ENCODE results near the gene SF3B2. TPM values are rescaled to one million over a fixed set of nuclear protein-coding genes. Genes with fewer than 3 reads are reported as not detected.

SF3B2 gene
- total RNA-seq, 2 donors from 2014 or later: 117 to 140 TPM

DNA sequence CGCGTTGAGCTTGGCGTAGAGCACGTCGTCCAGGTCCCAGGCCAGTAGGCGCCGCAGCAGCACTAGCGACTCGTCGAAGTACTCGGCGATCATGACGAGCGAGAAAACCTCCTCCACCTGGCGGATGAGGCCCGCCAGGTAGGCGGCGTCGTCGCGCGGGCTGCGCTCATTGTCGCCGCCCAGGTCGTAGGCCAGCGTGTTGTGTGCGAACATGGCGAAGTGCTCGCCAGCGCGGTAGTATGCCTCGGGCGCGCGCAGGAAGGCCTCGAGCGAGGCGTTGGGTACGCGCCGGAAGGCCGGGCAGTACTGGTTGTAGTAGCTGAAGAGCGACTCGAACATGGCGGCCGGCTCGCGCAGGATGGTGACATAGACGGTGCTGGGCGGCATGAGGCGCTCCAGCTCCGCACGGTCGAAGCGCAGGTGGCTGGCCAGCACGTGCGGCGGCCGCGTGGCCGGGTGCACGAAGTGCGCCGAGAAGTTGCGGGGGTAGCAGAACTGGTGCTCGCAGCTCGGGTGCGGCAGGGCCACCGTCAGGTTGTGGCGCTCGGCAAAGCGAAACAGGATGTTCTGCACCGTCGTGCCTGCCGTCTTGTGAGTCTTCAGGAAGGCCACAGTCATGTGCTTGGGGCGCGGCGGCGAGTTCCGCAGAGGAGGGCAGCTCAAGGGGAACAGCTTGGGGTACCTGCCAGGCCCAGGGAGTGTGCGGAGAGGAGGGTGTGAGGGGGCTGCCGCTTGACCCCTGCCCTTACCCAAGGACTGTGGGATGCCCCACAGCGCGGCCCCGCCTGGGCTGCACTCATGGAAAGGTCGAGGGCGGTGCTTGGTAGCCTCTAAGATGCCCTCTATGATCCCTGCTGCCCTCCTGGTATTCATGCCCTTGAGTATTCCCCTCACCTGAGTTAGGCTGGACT is 8.9 kb upstream of the SF3B2 start:
- intact Hi-C loops (cut with DNase I): no loop called here

DNA sequence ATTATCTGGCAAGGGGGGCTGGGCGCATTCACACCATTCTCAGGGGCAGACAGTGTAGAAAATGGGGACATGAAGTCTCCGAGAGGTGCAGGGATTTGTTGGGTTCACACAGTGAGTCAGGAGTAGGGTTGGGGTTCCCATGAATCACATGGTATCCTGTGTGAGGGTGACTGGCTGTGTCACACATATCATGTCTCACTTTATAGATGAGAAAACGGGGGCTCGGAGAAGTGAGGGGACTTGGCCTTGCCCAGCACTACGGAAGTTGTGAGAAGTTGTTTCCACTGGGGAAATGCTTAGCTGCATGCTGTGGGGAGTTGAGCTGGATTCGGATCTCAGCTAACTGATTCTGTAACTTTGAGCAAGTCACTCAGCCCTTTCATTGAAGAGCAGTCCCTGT is 7.4 kb upstream of the SF3B2 start:
- DNase-seq (ENCODE audit: low spot score): no peak
- intact Hi-C loops (cut with DNase I): no loop called here

More for the DNA sequence above, 8.9 kb upstream of the SF3B2 start:
- DNase-seq (ENCODE audit: low spot score): no peak

DNA sequence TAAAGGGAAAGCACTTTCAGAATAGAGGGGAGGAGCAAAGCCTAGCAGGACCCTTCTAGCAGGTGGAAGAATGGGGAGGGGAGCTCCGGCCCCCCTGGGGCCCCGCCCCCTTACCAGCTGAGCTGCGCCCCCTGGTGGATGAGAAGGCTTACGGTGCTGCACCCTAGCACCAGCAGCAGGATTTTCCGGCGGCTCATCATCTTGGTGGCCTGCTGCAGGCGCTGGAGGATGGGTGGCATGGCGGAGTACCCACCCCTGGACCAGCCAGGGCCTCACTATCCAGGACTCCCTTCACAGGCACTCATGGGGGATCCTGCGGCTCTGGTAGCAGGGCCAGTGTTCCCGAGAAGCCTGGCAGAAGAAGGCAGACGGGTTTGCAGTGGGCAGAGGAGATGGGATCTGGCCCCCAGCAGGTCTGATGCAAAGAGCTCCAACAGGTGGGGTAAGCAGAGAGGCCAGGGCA is 7.0 kb upstream of the SF3B2 start:
- intact Hi-C loops (cut with DNase I): no loop called here
- peak; percentile 92 for DNase-seq (ENCODE audit: low spot score)

DNA sequence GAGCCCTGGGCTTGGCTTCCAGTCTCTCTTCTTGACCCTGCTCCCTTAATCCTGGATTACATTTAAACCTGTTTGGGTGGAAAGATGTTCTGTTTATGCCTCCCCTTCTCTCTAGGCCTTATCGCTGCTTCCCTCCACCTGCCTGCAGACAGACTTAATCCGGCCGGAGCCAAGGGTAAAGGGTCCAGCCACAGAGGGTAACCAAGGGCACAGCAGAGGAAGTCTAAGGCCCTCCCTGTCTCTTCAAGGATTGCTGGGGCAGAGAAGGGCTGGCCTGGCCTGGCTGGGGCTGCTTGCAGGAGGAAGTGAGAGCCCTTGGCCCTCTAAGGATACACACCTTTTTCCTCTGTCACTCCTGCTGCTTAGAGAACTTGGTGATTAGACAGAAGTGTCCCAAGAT is 5.3 kb upstream of the SF3B2 start:
- DNase-seq (ENCODE audit: low spot score): no peak
- intact Hi-C loops (cut with DNase I): no loop called here

DNA sequence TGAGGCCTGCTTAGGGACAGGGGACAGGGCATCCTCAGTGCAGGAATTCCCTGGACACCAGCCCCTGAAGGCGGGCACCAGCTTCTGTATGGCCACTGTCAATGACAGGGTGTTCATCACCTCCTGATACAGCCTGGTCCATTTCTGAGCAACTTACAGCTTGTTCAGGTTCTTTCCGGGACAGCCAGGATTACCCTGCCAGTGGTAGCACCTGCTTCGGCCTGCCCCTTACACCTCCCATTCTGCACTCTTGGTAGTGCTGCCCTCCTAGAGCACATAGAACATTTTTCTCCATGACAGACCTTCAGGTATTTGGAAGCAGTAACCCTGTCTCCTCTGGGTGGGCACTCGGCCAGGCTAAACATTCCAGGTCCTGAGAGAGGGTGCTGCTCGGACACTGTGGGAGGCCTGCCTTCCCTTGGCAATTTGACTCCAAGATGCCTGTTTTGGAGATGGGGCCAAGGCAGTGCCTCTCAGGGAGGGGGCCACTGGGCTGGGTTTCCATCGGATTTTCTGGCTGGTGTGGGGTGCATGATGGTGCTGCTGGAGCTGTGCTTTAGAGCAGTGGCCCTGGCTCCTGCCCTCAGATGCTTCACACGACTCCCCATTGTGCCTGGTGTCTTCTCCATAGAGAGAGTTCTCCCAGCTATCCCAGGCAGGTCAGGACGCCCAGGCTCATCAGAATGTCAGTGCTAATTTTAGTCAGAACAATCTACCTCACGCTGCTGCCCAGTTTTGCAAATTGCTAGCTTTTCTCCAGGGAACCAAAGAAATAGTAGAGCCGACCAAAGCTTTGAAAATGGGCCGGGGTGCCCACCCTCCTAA is 4.4 kb upstream of the SF3B2 start:
- intact Hi-C loops (cut with DNase I): no loop called here
- DNase-seq (ENCODE audit: low spot score): no peak

DNA sequence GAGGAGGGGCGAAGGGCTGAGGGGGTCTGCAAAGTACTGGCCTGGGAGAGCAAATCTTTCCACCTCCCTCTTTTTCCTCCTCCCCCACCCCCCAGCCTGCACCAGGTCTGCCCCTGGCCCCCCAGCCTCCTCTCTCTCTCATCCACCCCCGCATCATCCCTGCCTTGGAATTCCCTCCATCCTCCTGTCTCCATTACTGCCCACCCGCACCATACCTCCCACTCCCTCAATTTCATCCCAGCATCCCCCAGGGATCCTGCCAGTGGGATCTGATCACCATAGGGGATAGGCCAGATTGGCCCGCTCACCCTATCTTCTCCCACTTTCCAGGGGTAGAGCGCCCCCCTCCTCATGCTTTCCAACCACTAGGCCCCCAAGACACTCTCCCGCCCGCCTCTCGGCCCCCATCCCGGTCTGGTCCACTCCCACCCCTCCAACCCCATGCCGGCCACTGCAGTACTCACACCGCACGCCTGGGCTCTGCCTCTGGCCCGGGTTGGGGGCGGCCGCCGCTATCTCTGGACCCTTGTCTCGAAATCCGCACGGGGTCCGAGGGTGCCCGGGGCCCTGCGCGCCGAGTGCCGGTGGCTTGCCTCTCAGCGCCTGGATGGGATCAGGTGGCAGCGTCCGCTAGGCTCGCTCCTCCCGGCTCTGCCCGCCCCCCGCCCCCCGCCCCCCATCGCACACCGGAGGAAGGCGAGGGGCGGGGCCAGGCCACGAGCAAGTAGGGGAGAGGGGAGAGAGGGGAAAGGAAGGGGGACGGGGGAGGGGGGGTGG is 3.4 kb upstream of the SF3B2 start, which contains the start of gene GAL3ST3:
GAL3ST3 (minus strand) TSS at position 615 of the 777 bp plus-strand sequence. CDS start 3,746 bp downstream, outside the sequence.
- no peak for DNase-seq (ENCODE audit: low spot score)
- intact Hi-C loops (cut with DNase I): no loop called here

DNA sequence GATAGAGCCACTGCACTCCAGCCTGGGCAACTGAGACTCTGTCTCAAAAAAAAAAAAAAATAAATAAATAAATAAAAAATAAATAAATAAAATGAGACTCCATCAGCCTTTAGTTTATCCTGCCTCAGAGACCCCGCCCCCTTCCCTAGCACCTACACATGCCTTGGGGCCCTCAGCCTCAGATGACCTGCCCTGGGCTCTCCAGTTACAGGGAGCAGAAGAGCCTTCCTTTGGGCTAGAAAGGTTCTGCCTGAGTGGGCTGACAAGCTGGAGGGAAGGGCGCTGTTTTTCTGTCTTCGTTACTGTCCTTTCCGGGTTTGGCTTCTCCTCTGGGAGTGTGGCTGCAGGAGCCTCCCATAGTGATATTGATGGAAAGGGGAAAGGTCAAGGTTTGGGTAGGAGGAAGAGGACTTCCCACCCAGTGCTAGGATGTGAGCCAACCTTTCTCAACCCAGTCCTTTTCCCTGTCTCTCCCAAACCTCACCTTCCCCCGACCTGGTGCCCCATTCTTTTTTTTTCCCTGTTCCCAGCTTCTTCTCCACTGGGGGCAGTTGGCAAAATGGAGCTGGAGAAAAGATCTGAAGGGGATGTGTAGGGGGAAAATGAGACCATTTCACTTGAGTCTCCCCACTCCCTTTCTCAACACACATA is 1.5 kb upstream of the SF3B2 start:
- intact Hi-C loops (cut with DNase I): no loop called here
- DNase-seq (ENCODE audit: low spot score): peak; percentile 44

DNA sequence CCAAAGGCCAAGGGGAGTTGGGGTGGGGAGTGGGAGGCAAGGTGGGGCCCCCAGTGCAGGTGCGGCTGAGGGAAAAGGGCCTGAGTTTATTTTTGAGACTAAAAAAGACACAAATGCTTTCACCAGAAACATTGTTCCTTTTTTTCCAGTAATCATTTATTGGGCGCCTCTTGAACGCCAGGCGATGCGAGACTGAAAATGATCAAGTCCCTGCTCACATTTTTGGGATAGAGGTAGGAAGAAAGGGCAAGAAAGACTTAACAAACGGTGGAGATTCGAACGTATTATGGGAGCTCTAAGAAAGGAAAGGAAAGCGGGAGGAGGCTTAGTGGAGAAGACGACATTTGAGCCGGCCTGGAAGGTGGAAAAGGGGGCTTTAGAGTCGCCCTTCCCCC is 796 bp upstream of the SF3B2 start:
- intact Hi-C loops (cut with DNase I): no loop called here
- no peak for DNase-seq (ENCODE audit: low spot score)

DNA sequence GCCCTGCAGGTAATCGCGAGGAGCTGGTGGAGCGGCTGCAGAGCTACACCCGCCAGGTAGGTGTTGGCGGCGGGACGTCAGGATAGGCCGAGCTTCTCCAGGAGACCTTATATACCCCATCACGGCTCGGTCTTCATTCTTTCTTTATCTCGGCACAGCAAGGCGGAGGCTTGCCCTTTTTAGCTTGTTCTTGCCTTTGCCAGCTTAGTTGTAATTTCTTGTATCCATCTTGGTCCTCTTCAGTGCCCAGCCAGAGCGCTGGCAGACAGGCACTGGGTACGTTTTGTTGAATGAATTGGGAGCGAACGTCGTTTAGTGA is 459 bp downstream of the SF3B2 start:
- intact Hi-C loops (cut with DNase I): no loop called here

DNA sequence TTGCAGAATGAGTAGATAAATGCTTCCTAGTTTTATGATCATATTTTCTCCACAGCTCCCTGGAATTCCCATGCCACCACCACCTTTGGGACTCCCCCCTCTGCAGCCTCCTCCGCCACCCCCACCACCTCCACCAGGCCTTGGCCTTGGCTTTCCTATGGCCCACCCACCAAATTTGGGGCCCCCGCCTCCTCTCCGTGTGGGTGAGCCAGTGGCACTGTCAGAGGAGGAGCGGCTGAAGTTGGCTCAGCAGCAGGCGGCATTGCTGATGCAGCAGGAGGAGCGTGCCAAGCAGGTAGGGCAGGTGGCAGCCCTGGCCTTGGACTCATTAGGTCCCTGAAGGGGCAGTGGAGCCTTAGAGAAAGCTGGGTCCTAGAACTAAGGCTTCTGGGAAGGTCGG is 2.9 kb downstream of the SF3B2 start:
- peak; percentile 69 for DNase-seq (ENCODE audit: low spot score)
- intact Hi-C loops (cut with DNase I): no loop called here

More for the DNA sequence above, 459 bp downstream of the SF3B2 start:
- no peak for DNase-seq (ENCODE audit: low spot score)

DNA sequence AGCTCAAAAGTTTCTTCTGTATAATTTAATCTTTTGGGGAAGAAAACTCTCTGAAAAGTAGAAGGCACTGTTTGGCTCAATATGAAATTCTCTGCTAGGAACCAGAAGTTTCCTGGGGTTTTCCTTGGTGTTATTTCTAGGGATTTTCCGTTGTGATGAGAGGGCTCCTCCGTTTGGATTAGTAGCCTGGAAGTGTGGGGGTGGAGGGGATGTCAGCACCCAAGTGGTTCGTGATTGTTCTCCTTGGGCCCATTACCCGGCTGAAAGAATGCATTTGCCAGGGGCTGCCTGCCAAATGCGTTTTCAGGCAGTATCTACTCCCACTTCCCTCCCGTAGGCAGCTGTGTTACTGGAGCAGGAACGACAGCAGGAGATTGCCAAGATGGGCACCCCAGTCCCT is 4.3 kb downstream of the SF3B2 start:
- peak; percentile 15 for DNase-seq (ENCODE audit: low spot score)

DNA sequence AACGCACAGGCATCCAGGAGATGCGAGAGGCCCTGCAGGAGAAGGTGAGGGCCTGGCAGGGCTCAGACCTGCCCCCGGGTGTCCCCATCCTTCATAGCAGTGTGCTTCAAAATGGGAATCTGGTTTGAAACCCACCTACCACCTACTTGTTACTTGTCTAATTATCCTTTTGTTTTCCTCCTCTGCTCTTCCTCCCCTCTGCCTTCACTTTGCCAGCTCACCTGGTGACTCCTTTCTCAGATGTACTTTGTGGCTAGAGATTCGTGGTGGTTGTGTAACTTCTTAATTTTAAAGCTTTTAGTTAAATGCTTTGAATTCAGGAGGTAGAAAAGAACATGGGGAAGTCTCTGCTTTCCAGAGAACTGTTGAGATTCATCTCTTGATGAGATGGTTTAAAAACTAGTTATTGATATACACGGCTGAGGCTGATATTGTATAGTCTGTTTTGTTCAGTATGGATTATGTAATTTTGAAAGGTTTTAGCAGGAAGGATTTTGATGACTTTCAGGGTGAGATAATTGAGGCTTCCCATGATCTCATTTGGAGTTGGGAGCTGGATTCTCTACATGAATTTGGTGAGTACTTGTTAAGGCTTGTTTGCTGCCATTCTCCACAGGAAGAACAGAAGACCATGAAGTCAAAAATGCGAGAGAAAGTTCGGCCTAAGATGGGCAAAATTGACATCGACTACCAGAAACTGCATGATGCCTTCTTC is 8.0 kb downstream of the SF3B2 start:
- no peak for DNase-seq (ENCODE audit: low spot score)
- intact Hi-C loops (cut with DNase I): no loop called here

More for the DNA sequence above, 4.3 kb downstream of the SF3B2 start:
- intact Hi-C loops (cut with DNase I): no loop called here

DNA sequence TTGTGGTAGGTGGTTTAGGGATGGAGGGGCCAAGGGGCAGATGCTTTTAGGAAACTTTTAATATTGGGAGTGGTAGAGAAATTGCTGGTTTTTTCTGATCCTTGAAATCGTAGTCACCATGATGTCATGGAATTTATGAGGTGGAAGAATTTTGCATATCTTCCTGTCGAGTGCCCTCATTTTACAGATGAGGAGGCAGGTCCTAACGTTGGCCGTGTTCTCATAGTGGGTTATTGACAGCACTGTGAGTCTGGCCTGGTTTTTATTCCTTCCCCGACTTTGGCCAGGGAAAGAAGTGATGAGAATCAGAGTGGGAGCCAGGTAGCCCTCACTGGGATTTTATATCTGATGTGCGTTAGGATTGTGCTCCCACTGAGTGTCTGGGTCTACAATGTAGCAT is 9.1 kb downstream of the SF3B2 start:
- intact Hi-C loops (cut with DNase I): no loop called here
- no peak for DNase-seq (ENCODE audit: low spot score)

DNA sequence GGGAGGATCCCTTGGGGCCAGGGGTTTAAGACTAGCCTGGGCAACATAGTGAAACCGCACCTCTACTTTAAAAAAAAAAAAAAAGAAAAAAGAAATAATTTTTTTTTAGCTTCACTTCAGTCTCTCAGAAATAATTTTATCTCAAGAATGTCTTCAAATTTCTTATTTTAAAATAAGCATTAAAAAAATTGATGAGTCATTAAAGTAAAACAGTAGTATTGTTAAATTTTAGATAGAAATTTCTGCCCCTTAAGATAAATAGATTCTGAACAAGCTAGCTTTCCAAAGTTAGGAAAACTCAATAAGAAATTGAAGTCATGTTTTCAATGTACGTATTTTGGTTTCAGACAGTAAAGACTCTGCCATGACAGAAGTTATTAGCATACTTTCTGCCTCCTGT is 10.2 kb downstream of the SF3B2 start:
- DNase-seq (ENCODE audit: low spot score): no peak
- intact Hi-C loops (cut with DNase I): no loop called here

DNA sequence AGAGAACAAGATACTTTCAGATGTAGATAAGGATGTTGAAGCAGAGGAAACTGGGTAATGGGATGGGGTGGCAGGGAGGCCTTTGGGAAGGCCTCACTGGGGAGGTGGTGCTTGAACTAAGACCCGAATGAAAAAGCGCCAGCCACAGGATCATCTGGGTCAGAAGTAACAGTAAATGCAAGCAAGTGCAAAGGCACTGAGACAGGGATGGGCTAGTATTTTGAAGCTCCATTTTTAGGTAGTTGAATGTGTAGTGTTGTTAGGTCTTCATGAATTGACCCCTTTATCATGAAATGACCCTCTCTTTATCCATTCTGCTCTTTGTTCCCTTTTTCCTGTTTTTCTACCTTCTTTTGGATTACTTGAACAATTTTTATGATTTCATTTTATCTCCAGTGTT is 11.7 kb downstream of the SF3B2 start:
- no peak for DNase-seq (ENCODE audit: low spot score)
- intact Hi-C loops (cut with DNase I): no loop called here

DNA sequence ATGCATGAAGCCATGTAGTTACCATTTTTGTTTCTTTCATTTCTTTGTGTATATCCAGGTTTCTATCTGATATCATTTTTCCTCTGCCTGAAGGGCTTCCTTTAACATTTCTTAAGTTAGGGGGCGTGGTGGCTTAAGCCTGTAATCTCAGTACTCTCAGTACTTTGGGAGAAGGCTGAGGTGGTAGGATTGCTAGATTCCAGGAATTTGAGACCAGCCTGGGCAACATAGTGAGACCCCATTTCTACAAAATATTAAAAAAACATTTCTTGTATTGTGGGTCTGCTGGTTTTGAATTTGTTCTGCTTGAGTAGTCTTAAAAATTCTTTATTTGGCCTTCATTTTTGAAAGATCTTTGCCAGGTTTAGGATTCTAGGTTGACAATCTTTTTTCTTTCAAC is 12.4 kb downstream of the SF3B2 start:
- intact Hi-C loops (cut with DNase I): no loop called here
- no peak for DNase-seq (ENCODE audit: low spot score)

DNA sequence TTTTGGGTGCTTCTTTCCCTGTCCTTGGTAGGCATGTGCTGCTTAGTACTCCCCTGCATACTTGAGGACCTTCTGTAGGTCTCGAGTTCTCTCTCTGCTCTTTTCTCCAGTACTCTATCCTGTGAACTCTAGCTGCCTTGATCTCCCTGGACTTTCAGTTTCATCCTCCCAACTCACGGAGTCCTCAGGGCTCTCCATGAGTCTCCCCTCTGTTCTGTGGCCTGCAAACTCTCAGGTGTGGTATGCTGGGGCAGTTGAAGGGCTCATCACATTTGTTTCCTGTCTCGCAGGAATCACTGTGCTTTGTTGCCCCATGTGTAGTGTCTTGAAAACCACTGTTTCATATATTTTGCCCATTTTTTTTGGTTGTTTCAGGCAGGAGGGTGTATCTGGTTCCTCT is 14.6 kb downstream of the SF3B2 start:
- no peak for DNase-seq (ENCODE audit: low spot score)
- intact Hi-C loops (cut with DNase I): no loop called here

DNA sequence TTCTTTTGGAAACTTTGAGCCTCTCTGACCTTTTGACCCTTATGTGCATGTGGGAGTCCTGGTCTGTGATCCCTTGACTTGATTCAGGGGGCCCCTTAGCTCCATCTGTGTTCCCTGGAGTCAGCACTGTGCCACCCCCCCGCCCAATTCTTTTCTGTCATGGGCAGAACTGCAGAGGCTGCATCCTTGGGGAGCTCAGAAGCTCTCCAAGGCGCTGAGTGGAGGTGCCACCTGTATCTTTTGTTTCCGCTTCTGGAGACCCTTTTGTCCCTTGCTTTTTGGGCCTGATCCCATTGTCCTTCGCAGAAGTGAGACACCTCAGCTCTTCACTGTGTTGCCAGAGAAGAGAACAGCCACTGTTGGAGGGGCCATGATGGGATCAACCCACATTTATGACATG is 15.5 kb downstream of the SF3B2 start:
- no peak for DNase-seq (ENCODE audit: low spot score)
- intact Hi-C loops (cut with DNase I): no loop called here

Data from posterior vena cava (tissue), 2 donors.